Measurements from ENCODE around the gene GORAB.

The GORAB gene

GRCh38 chr1:170531758-170532657, at the start of gene GORAB:
Gene GORAB, plus strand, starts transcription at chr1:170532166. Its CDS starts 58 bp downstream, at chr1:170532224.
- DNase-seq = peak; percentile 76

- no peak for DNase-seq
These were observed 48.9 kb upstream of the GORAB start for GRCh38 chr1:170483051-170483450.

GRCh38 chr1:170487503-170487902, 44.5 kb upstream of the GORAB start:
- DNase-seq = no peak

GRCh38 chr1:170491291-170491690, 40.7 kb upstream of the GORAB start:
- DNase-seq = no peak

- no peak for DNase-seq
These were observed 37.6 kb upstream of the GORAB start for GRCh38 chr1:170494369-170494768.

- DNase-seq = no peak
These were observed 37.0 kb upstream of the GORAB start for GRCh38 chr1:170495006-170495405.

GRCh38 chr1:170498876-170499275, 33.1 kb upstream of the GORAB start:
- no peak for DNase-seq

- DNase-seq = no peak
These were observed 28.3 kb upstream of the GORAB start for GRCh38 chr1:170503665-170504064.

GRCh38 chr1:170510163-170510562, 21.8 kb upstream of the GORAB start:
- DNase-seq = no peak

- DNase-seq = no peak
These were observed 20.9 kb upstream of the GORAB start for GRCh38 chr1:170511038-170511437.

- DNase-seq = no peak
These were observed 18.8 kb upstream of the GORAB start for GRCh38 chr1:170513138-170513537.

- DNase-seq = no peak
These were observed 13.7 kb upstream of the GORAB start for GRCh38 chr1:170518185-170518834.

- DNase-seq = no peak
These were observed 13.0 kb upstream of the GORAB start for GRCh38 chr1:170518965-170519364.

GRCh38 chr1:170520601-170521000, 11.4 kb upstream of the GORAB start:
- no peak for DNase-seq

- no peak for DNase-seq
These were observed 10.1 kb upstream of the GORAB start for GRCh38 chr1:170521818-170522217.

GRCh38 chr1:170530972-170531757, 801 bp upstream of the GORAB start:
- no peak for DNase-seq

- no peak for DNase-seq
These were observed 1.3 kb downstream of the GORAB start for GRCh38 chr1:170533298-170533697.

GRCh38 chr1:170534626-170535147, 2.7 kb downstream of the GORAB start:
- DNase-seq = no peak

- no peak for DNase-seq
These were observed 3.5 kb downstream of the GORAB start for GRCh38 chr1:170535418-170535817.

- no peak for DNase-seq
These were observed 5.1 kb downstream of the GORAB start for GRCh38 chr1:170536924-170537551.

- DNase-seq = no peak
These were observed 6.0 kb downstream of the GORAB start for GRCh38 chr1:170537798-170538503.

GRCh38 chr1:170538687-170539086, 6.7 kb downstream of the GORAB start:
- no peak for DNase-seq
